ENCODE results near the gene TET2.

GRCh38 chr4:105146276-105147015 lies at the start of gene TET2:
- TF ChIP-seq CTCF (IDR thresholded peaks at IDR 0.05), result no peak
- no peak for TF ChIP-seq REST (IDR thresholded peaks at IDR 0.05; ENCODE audit: insufficient read depth in 1 of 2, low read depth in 2 of 2, low read length in 1 of 2)

All from Panc1 (cell line).